ENCODE measurements around the gene UFD1.
"Not testable (repeated sequence)": the region's sequence is repeated elsewhere in the genome, so short reads cannot be mapped to it uniquely, and the experiment has no call there.

UFD1 gene

DNA sequence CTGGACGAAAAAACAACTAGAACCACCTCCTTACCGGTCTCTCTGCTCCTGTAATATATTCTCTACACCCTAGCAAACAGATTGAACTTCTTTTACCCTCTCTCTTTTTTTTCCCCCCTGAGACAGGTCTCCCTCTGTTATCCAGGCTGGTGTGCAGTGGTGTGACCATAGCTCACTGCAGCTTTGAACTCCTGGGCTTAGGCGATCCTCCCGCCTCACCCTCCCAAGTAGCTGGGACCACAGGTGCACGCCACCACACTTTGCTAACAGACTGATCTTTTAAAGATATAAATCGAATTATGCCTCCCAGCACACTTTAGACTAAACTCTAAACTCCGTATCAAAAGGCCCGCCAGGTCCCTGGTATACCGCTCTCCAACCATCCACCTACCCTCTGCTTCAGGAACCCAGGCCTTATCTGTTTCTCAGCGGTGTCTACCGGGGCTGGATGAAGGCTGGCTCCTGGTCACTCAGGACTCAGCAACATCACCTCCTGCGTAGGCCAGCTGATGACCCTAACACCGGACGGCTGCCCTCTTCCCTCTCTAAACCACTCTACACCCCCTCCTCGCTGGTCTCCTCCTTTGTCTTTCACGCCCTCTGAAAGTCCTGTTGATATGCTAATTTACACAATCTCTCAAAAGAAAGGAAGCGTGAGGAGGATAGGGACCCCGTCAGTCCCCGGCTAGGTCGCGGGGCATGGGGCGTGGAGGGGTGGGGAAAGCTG, 32.2 kb downstream of the UFD1 start:
- DNase-seq = no peak

DNA sequence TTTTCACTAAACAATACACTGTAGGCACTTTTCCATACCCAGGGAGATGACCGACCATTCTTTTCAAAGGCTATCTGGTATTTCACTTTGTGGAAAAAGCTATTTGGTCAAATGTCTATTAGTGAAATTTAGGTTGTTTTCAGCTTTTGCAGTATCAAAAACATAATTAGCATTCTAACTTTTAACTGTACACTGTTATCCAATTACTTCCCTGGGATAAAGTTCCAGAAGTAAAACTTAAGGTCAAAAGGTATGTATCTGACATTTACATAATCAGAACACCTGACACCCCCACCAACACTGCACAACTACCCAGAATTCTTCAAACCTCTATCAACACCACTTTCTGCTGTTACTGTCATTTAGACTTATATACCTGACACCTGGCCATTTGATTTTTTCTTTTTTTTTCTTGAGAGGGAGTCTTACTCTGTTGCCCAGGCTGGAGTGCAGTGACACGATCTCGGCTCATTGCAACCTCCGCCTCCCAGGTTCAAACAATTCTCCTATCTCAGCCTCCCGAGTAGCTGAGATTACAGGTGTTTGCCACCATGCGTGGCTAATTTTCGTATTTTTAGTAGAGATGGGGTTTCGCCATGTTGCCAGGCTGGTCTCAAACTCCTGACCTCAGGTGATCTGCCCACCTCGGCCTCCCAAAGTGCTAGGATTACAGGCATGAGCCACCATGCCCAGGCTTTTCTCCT, 33.6 kb downstream of the UFD1 start:
- not testable (repeated sequence) for DNase-seq

DNA sequence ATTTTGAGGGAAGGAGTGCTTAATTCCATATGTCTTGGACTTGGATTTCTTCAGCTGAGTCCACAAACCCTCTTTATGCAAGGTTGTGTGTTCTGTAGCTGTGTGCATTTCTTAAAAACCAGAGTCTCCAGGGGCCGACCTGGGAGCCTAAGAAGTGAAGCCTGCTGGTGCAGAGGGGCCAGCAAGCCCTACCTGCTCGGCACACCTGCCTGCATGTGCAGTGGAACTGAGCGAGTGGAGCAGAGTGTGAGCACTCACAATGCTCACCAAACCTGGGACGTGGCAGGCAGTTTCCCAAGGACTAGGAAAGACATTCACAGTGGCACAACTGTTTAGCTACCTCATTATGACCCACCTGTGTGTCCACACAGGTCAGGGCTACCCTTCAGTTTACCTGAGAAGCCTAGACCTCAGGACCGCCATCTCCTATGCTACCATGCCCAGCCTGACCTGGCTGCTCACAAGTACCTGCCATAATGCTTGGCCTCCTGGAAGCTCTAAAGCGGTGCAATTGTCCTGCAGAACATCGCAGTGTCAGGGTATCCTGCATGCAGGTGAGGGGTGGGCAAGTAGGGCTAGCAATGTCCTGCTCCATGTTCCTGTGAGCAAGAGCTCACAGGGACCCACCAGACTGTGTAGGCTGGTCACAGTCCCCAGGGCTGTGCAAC, 35.3 kb downstream of the UFD1 start:
- DNase-seq = no peak

DNA sequence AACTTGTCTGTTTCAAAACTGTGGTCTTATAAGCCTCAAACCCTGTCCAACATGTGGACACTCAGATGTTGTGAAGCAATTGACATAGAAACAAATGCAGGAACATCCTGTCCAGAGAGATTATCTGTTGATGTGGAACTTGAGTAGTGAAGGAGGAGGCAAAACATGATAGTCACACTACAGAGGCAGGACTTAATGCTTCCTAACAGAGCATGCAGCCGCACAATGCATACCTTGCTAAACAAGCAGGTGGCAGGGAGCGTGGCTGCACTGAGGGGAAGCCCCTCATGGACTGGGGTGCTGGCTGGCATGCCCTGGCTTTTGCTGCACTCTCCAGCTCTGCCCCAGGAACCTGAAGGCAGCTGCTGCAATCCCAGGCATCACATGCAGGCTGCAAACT, 36.8 kb downstream of the UFD1 start:
- DNase-seq = no peak

DNA sequence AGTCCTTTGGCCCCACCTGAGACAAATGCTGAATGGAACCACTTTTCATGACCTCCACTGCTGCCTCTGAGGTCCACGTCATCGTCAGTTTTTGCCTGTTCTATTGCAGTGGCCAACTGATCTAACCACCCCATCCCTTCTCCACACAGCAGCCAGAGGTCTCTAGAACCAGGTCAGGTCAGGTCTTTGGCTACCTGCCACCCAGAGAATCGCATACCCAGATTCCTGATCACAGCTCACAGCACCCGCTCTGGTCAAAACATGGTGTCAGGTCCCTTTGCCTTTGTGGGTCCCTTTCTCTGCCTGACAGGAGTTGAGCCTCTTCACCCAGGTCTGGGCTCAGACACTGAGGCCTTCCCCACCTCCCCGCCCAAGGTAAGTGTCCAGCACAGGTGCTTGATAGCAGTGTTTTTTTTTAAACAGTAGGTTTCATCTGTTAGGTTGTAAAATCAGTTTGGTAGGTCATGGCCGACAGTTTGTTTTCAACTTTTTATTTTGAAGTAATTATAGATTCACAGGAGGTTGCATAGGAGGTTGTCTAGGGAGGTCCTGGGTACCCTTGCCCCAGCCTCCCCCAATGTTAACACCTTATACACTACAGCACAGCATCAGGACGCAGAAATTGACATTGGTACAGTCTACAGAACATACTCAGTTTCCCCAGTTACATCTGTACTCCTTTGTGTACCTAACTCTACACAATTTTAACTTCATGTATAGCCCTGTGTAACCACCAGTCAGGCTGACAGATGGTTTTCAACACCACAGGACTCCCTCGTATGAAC, 38.4 kb downstream of the UFD1 start:
- no peak for DNase-seq

DNA sequence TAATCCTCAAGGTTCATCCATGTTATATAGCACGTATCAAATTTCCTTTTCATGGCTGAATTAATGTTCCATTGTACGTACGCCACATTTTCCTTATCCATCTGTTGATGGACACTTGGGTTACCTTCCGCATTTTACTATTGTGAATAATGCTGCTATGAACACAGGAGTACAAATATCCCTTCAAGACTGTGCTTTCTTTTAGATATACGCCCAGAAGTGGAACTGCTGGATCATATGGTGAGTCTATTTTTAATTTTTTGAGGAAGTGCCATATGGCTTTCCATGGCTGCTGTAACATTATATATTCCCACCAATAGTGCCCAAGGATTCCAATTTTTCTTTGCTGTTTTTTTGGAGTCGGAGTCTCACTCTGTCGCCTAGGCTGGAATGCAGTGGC, 40.7 kb downstream of the UFD1 start:
- no peak for DNase-seq

DNA sequence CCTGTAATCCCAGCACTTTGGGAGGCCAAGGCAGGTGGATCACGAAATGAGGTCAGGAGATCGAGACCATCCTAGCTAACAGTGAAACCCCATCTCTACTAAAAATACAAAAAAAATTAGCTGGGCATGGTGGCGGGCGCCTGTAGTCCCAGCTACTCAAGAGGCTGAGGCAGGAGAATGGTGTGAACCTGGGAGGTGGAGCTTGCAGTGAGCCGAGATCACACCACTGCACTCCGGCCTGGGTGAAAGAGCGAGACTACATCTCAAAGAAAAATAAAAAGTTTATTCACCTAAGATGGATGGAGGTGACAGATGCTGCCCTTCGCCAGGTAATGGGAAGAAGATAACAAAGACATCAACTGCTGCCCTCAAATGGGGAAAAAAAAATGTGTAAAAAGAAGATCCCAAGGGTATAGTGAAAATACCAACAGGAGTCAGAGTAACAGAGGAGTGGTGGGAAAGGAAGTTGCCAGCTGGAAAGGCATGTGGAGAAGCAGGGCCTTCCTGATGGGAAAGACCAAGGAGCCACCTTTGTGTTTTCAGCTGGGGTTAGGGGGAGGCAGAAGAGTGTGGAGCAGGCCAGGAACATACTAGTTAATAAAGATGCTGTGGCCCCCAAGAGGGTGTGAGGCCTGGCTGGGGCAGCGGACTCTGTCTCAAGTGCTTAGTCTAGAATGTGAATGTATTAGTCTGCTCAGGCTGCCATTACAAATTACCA, 42.4 kb downstream of the UFD1 start:
- DNase-seq = not testable (repeated sequence)

DNA sequence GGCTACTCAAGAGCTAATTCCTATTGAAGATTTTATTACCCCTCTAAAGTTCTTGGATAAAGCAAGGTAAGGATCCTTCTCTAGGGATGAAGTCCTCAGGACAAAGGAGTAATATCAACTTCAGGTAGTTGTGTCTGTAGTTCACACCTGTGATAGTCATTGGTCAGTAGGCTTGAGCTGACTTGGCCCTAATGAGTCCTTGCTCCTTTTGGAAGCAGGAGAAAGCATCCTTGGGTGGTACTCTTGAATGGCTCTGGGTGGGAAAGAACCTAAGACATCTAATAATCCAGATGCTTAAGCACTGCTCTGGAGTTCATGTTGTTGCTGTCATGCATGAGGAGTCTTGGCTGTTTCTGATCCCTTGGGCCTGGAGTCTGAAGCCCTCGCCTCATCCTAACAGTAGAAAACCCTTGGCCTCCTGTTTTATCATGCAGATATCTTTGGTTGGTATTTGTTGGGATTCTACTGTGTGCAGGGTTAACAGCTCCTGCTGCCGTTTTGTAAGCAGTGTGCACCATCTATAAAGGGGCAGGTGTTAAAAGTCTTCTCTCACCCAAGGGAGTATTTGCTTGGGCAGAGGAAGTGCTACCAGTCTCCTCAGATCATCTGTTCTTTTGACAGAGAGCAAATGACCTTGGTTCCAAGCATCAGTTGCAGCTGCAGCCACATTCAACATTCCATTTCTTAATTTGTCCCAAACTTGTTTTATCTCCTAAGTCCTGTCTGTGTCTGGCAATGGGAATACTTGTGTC, 44.0 kb downstream of the UFD1 start:
- no peak for DNase-seq

DNA sequence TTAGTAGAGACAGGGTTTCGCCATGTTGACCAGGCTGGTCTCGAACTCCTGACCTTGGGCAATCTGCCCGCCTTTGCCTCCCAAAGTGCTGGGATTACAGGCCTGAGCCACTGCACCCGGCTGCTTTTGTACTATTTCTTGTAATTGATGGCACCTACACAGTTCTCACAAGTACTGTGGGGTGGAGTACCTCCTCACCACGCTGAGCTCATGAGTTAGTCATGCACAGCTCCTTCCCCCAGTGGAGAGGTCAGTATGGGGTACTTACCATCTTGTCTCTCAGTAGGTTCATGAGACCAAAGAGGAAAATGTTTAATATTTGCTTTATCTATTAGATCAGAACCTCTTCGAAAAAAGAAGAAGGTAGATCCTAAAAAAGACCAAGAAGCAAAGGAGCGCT, 44.6 kb downstream of the UFD1 start:
- no peak for DNase-seq

DNA sequence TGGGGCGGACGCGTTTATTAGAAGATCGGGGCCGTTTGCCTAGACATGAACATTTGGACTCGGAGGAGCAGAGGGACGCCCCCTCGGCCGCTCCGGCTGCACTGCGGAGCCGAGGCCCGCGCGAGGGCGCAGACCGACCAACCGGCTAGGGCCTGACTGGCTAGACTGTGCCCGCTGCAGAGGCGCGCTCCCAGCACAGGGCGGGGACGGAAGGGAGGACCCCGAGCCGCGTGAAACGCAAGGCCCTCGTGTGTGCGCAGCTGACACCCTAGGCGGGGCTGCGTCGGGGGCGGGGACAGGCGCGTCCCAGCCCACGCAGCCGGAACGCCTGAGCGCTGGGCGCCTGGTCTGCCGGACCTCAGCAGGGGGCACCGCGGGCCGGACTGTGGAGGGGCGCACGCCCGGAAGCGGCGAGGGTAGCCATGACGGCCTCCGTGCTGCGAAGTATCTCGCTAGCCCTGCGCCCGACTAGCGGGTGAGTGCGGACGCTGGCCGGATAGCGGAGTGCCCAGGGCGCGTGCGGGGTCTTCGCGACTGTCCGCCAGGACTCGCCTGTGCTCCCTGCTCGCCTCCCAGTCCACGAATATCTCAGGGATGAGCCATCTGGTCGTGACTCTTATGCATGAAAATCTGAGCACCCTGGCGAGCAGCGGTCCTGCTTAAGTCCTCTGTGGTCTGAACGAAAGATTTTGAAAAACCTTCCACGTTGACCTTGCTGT, 46.7 kb downstream of the UFD1 start, which contains the start of gene MRPL40:
Gene MRPL40, plus strand, starts transcription at position 413 of the 719 bp plus-strand sequence. Its CDS starts 10 bp downstream, at position 423.
- DNase-seq = peak; percentile 76

DNA sequence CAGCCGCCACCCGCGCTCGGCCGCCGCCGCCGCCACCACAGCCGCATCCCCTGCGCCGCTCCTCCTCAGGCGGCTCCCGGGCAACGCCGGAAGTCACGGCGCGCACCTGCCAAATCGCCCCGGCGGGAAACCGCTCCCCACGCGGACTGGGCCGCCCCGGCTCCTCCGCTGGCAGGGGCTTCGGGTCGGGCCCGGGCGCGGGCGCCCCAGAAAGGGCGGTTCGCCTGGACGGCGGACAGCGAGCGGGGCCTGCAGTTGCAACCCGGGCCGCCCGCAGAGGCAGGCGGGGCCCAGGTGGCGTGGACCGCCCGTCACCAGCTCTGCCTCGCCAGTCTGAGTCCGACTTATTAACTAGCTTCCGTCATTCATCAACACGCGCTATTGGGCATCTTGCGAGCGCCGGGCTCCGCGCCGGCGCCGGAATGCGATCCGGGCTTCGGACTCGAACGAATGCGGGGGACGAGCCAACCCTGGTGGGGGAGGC, 47.3 kb downstream of the UFD1 start, which contains the start of gene HIRA:
Gene HIRA, minus strand, starts transcription at position 85 of the 484 bp plus-strand sequence. CDS start 257 bp downstream, outside the sequence.
- peak; percentile 34 for DNase-seq

DNA sequence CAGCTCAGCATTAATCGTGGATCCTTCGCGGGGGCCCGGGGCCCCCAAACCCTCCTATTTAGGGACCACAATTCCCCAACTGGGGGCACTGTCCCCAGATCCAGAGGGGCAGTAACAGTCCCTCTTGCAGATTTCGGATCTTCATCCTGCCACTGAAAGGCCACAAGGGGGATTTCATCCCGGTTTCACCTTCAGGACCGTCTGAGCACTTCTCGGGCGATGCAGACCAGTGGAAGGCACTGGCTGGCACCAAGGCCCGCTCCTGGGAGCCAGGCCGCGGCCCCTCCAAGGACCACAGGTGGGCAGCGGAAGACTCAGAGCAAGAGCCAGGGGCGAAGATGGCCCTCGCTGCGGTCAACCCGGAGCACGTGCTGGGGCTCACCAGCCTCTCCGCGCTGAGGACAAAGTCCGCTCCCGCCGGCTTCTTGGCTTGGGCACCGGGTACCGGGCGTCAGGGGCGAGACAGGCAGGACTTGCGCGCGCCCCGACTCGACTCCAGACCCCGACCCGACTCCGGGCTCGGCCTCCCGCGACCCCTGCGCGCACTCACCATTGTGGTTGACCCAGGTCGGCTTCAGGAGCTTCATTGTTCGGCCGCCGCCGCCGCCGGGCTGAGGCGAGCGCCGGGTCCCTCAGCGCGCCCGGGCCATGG, 48.0 kb downstream of the UFD1 start:
- no peak for DNase-seq

DNA sequence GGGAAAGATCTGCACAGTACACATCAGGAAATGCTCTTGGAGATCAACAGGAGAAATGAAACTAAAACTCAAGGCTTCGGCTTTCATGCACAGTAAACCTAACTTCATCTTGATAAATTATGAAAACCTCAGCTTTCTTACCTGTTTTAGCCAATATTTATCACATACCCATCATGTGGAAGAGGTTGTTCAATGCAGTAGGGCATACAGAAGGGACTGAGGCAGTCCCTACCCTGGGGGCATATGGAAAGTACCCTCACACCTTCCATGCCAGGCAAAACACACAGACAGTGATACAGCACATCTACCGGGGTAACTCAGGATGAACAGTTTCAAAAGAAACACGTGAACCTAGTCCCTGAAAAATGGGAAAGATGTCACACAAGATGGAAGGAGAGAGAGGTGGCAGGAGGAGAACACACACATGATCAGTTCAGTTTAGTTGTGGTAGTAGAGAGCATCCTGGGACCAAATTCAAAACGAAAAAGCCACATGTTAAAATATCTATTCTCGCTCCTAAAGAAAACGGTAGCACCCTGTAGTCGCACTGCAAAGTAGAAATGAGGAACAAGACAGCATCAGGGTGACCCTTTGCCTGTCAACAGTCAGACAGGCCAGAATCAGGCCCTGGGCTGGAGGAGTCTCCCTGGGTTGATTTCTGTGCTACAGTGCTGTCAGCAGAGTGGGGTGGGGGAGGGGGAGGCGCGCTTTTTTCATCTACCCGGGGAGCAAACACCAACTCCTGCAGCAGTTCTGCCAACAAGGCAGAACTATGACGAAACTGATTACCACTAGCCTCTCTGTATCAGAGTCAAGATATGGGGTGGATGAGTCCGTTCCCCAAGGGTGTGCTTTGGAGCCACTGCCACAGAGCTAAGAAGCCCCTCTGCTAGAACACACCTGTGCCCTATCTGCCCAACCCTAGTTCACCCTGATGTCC, 48.8 kb downstream of the UFD1 start:
- DNase-seq = no peak

DNA sequence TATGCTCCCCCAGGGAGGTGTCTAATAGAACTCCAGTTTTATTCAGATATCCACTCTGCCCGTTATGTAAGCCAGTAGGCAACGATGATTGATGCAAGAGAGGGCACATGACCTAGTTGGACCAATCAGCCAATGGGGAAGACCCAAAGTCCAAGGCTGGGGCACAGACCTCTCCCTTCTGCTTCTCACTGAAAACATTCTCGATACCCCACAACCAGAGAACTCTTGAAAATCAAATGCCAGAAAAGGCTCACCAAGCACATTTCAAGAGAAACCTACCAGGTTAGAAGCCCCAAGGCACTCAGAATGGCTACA, 54.9 kb downstream of the UFD1 start:
- DNase-seq = no peak

DNA sequence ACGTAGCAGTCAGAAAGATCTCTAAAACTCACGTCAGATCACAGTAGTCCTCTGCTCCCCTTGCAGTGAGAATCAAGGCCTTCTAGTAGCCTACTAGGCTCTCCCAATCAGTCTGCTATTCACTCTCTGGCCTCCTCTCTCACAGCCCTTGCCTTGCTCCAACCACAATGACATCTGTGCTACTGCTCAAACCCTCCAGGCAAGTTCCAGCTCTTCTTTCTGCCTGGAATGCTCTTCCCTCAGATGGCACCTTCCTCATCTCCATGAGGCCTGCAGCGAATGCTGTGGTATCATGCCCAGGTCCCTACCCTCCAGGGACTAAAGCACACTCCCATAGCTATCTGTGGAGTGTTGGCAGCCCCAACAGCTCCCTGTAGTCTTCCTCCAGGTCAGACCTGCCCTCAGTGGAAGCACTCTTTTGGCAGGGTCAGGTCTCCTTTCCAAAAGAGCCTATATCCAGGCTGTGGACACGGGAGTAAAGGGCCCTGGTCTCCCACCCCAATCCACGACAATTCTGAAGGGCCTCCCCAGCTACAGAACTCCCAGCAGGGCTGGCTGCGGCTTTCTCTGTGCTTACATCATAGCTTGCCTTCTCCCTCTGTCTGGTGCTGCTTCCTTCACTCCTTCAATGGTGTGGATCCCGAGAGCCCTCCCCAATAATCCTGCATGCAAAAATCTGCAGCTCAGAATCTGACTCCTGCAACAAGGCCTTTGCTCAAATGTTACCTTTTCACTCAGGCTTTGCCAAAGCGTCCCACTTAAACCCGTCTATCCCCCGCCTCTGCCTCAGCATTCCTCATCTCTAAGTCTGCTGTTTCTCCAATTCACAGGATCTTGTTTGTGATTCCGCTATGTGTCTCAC, 56.3 kb downstream of the UFD1 start:
- no peak for DNase-seq

DNA sequence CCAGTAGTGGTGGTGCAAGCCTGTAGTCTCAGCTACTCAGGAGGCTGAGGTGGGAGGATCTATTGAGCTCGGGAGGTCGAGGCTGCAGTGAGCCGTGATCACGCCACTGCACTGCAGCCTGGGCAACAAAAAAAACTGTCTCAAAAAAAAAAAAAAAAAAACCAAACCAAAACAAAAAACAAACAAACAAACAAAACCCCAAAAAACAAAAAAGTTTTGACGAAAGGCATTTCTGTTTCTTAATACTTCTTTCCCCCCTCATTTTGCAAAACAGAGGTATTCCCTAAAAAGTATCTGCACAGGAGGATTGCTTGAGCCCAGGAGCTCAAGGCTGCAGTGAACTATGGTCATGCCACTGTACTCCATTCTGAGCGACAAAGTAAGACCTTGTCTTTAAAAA, 58.7 kb downstream of the UFD1 start:
- DNase-seq = no peak

DNA sequence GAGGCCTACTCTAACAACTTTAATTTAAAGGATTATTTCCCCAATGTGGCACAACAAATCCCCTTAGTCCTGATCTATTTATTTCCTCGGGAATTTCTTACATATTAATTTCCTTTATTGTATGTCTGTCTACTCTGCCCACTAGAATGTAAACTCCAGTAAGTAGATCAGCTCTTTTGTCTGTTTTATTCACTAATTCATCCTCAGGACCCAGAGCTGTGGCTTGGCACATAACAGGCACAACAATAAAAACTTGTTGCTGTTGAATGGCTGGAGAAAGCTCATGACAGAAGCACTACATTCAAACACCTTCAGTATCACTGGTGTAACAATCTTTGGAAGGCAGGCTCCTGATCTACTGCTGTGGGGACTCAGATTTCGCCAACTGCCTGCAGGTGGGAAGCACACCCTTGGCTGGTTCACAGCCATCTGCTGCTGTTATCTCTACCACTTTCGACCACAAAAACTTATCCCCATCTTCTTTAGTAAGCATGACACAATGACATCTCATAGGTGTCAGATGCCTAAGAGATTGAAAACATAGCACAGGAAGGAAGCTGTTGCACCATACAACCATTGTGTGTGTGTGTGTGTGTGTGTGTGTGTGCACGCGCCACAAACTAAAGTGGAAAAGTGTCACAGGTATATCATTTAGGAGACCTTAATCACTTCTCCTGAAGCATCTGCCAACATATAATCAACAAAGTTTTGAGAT, 59.4 kb downstream of the UFD1 start:
- no peak for DNase-seq
